GM21367 (cell line): ENCODE results near the gene PRR36.
"Not testable (repeated sequence)": the region's sequence is repeated elsewhere in the genome, so short reads cannot be mapped to it uniquely, and the experiment has no call there.

Experiments used
- ATAC-seq: cut with Tn5 transposase; IDR thresholded peaks from one replicate; pipeline ENCODE4 v1.9.1; 2021; ENCODE audit not compliant: unreplicated experiment

The PRR36 gene

GRCh38 chr19:7860714-7861618 lies 13.2 kb downstream of the PRR36 start:
- ATAC-seq, result no peak

- no peak for ATAC-seq
These were observed 14.1 kb downstream of the PRR36 start for GRCh38 chr19:7859831-7860713.

DNA sequence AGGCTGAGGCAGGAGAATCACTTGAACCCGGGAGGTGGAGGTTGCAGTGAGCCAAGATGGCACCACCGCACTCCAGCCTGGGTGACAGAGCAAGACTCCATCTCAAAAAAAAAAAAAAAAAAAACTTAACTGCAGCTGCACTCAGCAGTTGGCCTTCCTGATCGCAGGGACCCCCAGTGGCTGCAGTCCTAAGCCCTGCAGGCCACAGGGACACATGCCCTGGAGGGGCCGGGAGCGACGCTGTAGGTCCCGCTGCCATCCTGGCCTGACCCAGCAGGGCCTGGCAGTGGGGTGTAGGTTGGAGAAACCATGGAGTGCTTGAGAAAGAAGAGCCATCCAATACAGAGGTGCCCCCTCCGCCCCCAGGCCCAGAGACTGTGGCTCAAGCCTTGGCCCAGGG lies 15.1 kb downstream of the PRR36 start:
- ATAC-seq, result not testable (repeated sequence)

DNA sequence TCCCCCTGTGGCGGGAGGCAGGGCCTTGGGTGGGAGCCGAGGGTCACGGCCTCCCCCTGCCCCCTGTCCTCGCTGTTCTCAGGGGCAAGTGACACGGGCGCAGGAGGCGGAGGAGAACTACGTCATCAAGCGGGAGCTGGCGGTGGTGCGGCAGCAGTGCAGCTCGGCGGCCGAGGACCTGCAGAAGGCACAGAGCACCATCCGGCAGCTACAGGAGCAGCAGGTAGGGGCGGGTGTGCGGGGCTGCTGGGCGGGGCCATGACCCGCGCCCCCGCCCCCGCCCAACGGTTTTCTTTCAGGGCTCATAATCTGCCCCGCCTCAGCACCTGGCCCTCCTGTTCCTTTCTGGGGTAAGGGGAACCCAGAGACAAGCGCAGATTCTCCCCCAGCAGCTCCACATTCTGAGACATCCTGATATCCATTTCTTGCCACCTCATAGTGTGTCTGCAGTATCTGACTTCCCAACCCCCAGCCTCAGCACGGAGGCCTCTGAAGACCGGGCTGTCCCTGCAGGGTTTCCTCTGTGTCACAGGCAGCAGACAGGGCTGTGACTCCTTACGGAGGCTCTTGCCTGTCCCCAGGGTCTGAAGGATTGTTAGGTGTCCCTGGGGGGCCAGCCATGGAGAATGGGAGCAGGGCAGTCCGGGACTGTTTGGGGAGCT lies 15.9 kb downstream of the PRR36 start:
- ATAC-seq, result no peak

DNA sequence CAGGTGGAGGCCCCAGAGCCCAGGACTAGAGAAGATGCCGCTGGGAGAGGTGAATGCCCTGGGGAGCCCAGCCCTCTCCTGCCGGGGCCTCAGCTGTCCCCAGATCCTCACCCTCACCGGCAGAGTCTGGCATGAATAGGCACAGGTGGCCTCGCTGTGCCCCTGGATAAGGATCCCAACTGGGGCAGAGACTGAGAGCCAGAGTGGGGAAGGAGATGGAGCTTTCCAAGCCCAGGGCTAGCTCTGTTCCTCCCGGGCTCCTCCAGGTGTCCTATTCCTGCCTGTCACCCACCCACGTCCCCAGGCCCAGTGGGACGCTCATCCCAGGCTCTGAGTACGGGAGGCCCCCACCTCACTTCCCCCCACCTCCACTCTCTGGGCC lies 16.5 kb downstream of the PRR36 start:
- no peak for ATAC-seq

DNA sequence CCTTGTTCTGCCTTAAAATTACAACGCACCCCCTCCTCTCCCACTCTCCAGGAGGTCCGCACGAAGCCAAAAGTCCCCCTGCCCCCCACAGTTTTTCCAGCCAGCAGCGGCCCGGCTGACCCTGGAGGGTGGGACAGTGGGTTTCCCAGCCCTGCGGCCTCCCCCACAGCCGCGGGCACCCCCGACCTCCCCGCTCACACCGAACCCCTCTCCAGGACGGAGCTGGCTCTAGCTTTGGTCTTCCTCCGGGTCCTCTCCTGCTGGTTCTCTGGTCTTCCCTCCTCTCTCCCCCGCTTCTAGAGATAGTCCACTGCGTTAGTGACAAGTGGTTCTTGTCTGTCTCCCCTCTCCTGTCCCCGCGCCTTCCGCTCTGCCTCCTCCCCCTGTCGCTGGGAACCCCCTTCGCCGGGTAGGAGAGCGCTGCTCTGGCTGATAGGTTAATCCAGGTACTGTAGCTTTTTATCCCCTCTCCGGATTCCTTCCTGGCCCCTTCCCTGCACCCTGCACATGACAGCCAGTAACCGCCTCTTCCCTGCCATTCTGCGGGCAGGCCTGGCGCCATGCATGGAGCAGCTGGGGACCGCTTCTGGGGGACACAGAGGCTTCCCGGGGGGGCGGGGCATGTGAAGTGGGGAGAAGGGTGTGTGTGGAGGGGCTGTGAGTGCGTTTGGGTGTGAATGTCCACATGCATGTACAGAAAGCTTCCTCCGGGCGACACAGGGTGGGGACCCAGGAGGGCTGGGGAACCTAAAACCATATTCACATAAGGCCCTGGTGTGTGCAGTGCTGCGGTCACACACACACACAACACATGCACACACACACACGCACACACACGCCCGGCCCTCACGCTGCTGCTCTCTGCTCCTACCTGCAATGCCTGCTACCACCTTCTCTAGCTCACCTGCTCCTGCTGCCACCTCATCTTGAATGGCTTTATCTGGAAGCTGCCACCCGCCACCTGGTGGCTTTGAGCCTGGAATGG lies 17.2 kb downstream of the PRR36 start:
- ATAC-seq, result no peak

DNA sequence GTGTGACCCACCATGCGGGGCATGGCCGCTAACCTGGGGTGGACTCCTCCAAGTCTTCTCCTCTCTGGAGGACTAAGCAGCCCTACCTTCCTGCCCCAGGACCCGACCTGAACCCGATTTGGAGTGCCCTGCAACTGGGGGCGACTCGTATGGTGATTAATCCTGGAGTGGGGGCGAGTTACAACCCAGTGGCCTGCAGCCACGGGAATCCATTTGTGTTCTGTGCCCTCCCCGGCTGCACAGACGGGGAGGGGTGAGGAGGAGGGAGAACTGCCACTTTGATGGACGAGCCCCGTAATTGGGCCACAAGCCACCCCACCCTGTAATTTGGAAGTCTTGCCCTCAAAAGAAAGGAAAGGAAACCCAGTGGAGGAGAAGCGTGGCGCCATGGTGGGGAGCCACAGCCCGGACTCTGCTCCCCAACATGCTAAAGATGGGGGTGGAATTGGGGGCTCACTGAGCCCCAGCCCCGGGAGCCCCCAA lies 18.0 kb downstream of the PRR36 start:
- ATAC-seq, result no peak

GRCh38 chr19:7855426-7856108 lies 18.6 kb downstream of the PRR36 start:
- no peak for ATAC-seq

- ATAC-seq, result no peak
These were observed 20.4 kb downstream of the PRR36 start for GRCh38 chr19:7853770-7854128.

- no peak for ATAC-seq
These were observed 21.1 kb downstream of the PRR36 start for GRCh38 chr19:7852851-7853769.

GRCh38 chr19:7851623-7852500 lies 22.3 kb downstream of the PRR36 start:
- ATAC-seq, result no peak

- no peak for ATAC-seq
These were observed 23.1 kb downstream of the PRR36 start for GRCh38 chr19:7850945-7851622.

- no peak for ATAC-seq
These were observed 24.0 kb downstream of the PRR36 start for GRCh38 chr19:7850000-7850813.

DNA sequence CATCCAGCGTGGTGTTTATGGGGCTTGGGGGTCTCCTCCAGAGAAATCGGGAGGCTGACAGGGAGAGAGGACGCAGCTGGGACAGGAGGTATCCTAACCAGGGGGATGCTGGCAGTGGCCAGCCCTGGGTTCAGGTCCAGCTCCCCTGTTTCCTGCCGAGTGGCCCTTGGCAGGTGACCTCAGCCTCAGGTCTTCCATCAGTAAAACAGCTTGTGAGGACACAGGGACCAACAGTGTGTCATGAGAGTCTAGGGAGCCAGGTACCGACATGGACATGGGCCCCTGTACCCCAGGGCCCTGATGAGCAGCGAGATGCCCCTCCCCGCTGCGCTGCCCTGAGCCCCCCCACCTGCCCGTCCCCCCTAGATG lies 24.6 kb downstream of the PRR36 start:
- ATAC-seq, result no peak

GRCh38 chr19:7848779-7849457 lies 25.3 kb downstream of the PRR36 start:
- ATAC-seq, result no peak

DNA sequence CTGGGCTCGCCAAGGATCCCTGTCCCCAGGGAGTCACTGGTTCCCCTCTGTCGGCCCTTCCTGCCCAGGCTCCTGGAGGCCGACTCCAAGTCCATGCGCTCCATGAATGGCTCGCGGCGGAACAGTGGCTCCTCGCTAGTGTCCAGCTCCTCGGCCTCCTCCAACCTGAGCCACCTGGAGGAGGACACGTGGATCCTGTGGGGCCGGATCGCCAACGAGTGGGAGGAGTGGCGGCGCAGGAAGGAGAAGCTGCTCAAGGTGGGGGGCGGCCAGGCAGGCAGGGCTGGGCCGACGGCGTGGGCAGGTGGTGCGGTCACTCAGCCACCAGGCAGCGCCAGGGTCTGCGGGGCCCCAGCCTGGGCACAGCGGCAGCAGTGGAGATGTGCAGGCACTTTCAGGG lies 26.5 kb downstream of the PRR36 start:
- no peak for ATAC-seq
